HEK293 (cell line): ENCODE data around the gene C2orf72.

Source experiments
- CTCF ChIA-PET: fragments of 350-600 bp; formaldehyde crosslinking; extraction: SDS; loops from one replicate; lab custom pipeline; 2021; ENCODE audit warnings: antibody characterized with exemption; lab: Yijun Ruan, JAX
- POLR2A ChIA-PET: fragments of 300-600 bp; formaldehyde crosslinking; extraction: SDS; loops from one replicate; lab custom pipeline; 2020; ENCODE audit warnings: antibody characterized with exemption, inconsistent platforms; lab: Yijun Ruan, JAX
- H3K27ac ChIP-seq: fragments of 200-500 bp; sonication (Bioruptor generic); 2 replicates; pipeline ENCODE4 v1.5.1; 2014; ENCODE audit warnings: low read depth, low read length, control low read depth, inconsistent platforms; ENCODE audit errors: extremely low read depth
- H3K36me3 ChIP-seq, 2 experiments: fragments of 200-500 bp in 1 of 2; sonication (Bioruptor generic) in 1 of 2; 1 replicate in 1 of 2; 2 replicates in 1 of 2; pipeline ENCODE4 v1.5.1; 2014 to 2017; ENCODE audit warnings: inconsistent platforms in 2 of 2, low read length in 2 of 2; ENCODE audit not compliant: control insufficient read depth in 2 of 2, insufficient read depth in 1 of 2
- H3K4me1 ChIP-seq: fragments of 200-500 bp; sonication (Bioruptor generic); 2 replicates; pipeline ENCODE4 v1.5.1; 2014; ENCODE audit warnings: mild to moderate bottlenecking, low read length, inconsistent platforms; ENCODE audit not compliant: control insufficient read depth, insufficient read depth
- H3K4me3 ChIP-seq: 2 replicates; pipeline ENCODE4 v1.5.1; 2011; ENCODE audit warnings: low read depth, mild to moderate bottlenecking, control low read depth, low read length, moderate library complexity
- H3K9me3 ChIP-seq: fragments of 200-500 bp; sonication (Bioruptor generic); 2 replicates; pipeline ENCODE4 v1.5.1; 2014; ENCODE audit warnings: low read depth, low read length, inconsistent platforms; ENCODE audit not compliant: control insufficient read depth, insufficient read depth
- GLIS1 ChIP-seq: fragments of 450-650 bp; formaldehyde crosslinking; IDR thresholded peaks from 2 replicates; pipeline ENCODE4 v1.5.1; 2016; ENCODE audit warnings: missing biosample characterization, missing genetic modification characterization
- IKZF3 ChIP-seq: fragments of 450-650 bp; IDR thresholded peaks from 2 replicates; pipeline ENCODE4 v1.5.0; 2018; ENCODE audit warnings: missing biosample characterization, mild to moderate bottlenecking, missing genetic modification characterization, moderate library complexity
- KLF17 ChIP-seq: fragments of 450-650 bp; formaldehyde crosslinking; IDR thresholded peaks from 2 replicates; pipeline ENCODE4 v1.5.1; 2016; ENCODE audit warnings: missing biosample characterization, missing genetic modification characterization
- OVOL3 ChIP-seq: fragments of 450-650 bp; formaldehyde crosslinking; IDR thresholded peaks from 2 replicates; pipeline ENCODE4 v1.5.1; 2016; ENCODE audit warnings: missing biosample characterization, missing genetic modification characterization
- PRDM1 ChIP-seq: fragments of 450-650 bp; formaldehyde crosslinking; IDR thresholded peaks from 2 replicates; pipeline ENCODE4; 2016; ENCODE audit warnings: missing biosample characterization, missing genetic modification characterization
- SALL2 ChIP-seq: fragments of 450-650 bp; formaldehyde crosslinking; IDR thresholded peaks from 2 replicates; pipeline ENCODE4 v1.5.0; 2017; ENCODE audit warnings: missing biosample characterization, mild to moderate bottlenecking, missing genetic modification characterization, borderline replicate concordance
- ZBTB48 ChIP-seq: fragments of 450-650 bp; formaldehyde crosslinking; IDR thresholded peaks from 2 replicates; pipeline ENCODE4 v1.5.1; 2016; ENCODE audit warnings: missing biosample characterization, missing genetic modification characterization
- ZBTB49 ChIP-seq: fragments of 450-650 bp; formaldehyde crosslinking; IDR thresholded peaks from 2 replicates; pipeline ENCODE4 v1.5.1; 2016; ENCODE audit warnings: missing biosample characterization, missing genetic modification characterization, low read depth
- ZBTB8A ChIP-seq: fragments of 450-650 bp; formaldehyde crosslinking; IDR thresholded peaks from 2 replicates; pipeline ENCODE4 v1.5.1; 2016; ENCODE audit warnings: missing biosample characterization, missing genetic modification characterization
- ZNF138 ChIP-seq: fragments of 450-650 bp; formaldehyde crosslinking; IDR thresholded peaks from 2 replicates; pipeline ENCODE4 v1.5.1; 2016; ENCODE audit warnings: missing biosample characterization, missing genetic modification characterization, borderline replicate concordance
- ZNF155 ChIP-seq: fragments of 450-650 bp; formaldehyde crosslinking; IDR thresholded peaks from 2 replicates; pipeline ENCODE4 v1.5.1; 2016; ENCODE audit warnings: missing biosample characterization, missing genetic modification characterization
- ZNF175 ChIP-seq: fragments of 450-650 bp; formaldehyde crosslinking; IDR thresholded peaks from 2 replicates; pipeline ENCODE4 v1.5.1; 2016; ENCODE audit warnings: missing biosample characterization, missing genetic modification characterization
- ZNF223 ChIP-seq: fragments of 450-650 bp; formaldehyde crosslinking; IDR thresholded peaks from 2 replicates; pipeline ENCODE4 v1.5.1; 2016; ENCODE audit warnings: missing biosample characterization, missing genetic modification characterization
- ZNF292 ChIP-seq: fragments of 450-650 bp; formaldehyde crosslinking; IDR thresholded peaks from 2 replicates; pipeline ENCODE4 v1.5.1; 2016; ENCODE audit warnings: low read depth, missing biosample characterization, missing genetic modification characterization, borderline replicate concordance
- ZNF398 ChIP-seq: fragments of 450-650 bp; formaldehyde crosslinking; IDR thresholded peaks from 2 replicates; pipeline ENCODE4 v1.5.1; 2017; ENCODE audit warnings: missing biosample characterization, missing genetic modification characterization
- ZNF530 ChIP-seq: fragments of 450-650 bp; formaldehyde crosslinking; IDR thresholded peaks from 2 replicates; pipeline ENCODE4 v1.5.1; 2016; ENCODE audit warnings: low read depth, missing biosample characterization, missing genetic modification characterization
- ZNF548 ChIP-seq: fragments of 450-650 bp; formaldehyde crosslinking; IDR thresholded peaks from 2 replicates; pipeline ENCODE4 v1.5.1; 2016; ENCODE audit warnings: missing biosample characterization, missing genetic modification characterization
- ZNF558 ChIP-seq: fragments of 450-650 bp; formaldehyde crosslinking; IDR thresholded peaks from 2 replicates; pipeline ENCODE4 v1.5.1; 2016; ENCODE audit warnings: missing biosample characterization, missing genetic modification characterization
- ZNF571 ChIP-seq: fragments of 450-650 bp; formaldehyde crosslinking; IDR thresholded peaks from 2 replicates; pipeline ENCODE4 v1.5.0; 2017; ENCODE audit warnings: missing biosample characterization, missing genetic modification characterization
- ZNF585B ChIP-seq: fragments of 450-650 bp; formaldehyde crosslinking; IDR thresholded peaks from 2 replicates; pipeline ENCODE4 v1.5.1; 2016; ENCODE audit warnings: missing biosample characterization, missing genetic modification characterization
- ZNF658 ChIP-seq: fragments of 450-650 bp; formaldehyde crosslinking; IDR thresholded peaks from 2 replicates; pipeline ENCODE4; 2016; ENCODE audit warnings: missing biosample characterization, missing genetic modification characterization
- ZSCAN18 ChIP-seq: fragments of 450-650 bp; formaldehyde crosslinking; IDR thresholded peaks from 2 replicates; pipeline ENCODE4 v1.5.1; 2016; ENCODE audit warnings: missing biosample characterization, missing genetic modification characterization

Gene C2orf72

GRCh38 chr2:231062776-231063175 is 25.5 kb downstream of the C2orf72 start:
- H3K4me3 ChIP-seq, result no peak overlapping the region
- peaks cover 43 to 76% of the 10 kb centered on the region in 2 experiments for H3K36me3 ChIP-seq
- H3K4me1 ChIP-seq, result peaks cover 4% of the 10 kb centered on the region; the same call in 1 of the 2 replicates
- POLR2A ChIA-PET, result no interaction called here
- H3K9me3 ChIP-seq, result no peaks in the 10 kb centered on the region
- H3K27ac ChIP-seq, result no peak overlapping the region
- TF ChIP-seq ZNF585B (tag by site-specific recombination), result no peak
- TF ChIP-seq ZNF223 (tag by site-specific recombination), result no peak
- no peak for TF ChIP-seq SALL2 (tag by site-specific recombination)
- TF ChIP-seq IKZF3 (tag by site-specific recombination), result no peak
- no peak for TF ChIP-seq ZNF155 (tag by site-specific recombination)
- TF ChIP-seq ZBTB8A (tag by site-specific recombination), result no peak
- TF ChIP-seq ZNF530 (tag by site-specific recombination), result no peak
- CTCF ChIA-PET, result interaction anchor here (0.6 to 1.6 kb wide), 2 partner anchors 9 to 1166 kb away, joined by 3 to 5 read pairs; no protein-coding TSS in a partner anchor

- ChIA-PET CTCF (interaction anchor here (0.6 to 1.6 kb wide), 2 partner anchors 10 to 1166 kb away, joined by 3 to 5 read pairs; no protein-coding TSS in a partner anchor), POLR2A (no interaction called here)
- H3K27ac ChIP-seq, result no peak overlapping the region
- H3K36me3 ChIP-seq, result peaks cover 45 to 82% of the 10 kb centered on the region in 2 experiments
- H3K4me3 ChIP-seq, result no peak overlapping the region
- no peaks in the 10 kb centered on the region for H3K4me1 ChIP-seq
- TF ChIP-seq ZNF138 (tag by site-specific recombination), result no peak
- TF ChIP-seq GLIS1 (tag by site-specific recombination), result no peak
- no peak for TF ChIP-seq KLF17 (tag by site-specific recombination)
- TF ChIP-seq ZNF658 (tag by site-specific recombination), result no peak
- TF ChIP-seq ZSCAN18 (tag by site-specific recombination), result no peak
- TF ChIP-seq ZBTB48, result no peak
- TF ChIP-seq ZNF175 (tag by site-specific recombination), result no peak
- no peak for TF ChIP-seq ZNF292
- no peak for TF ChIP-seq PRDM1 (tag by site-specific recombination)
- TF ChIP-seq OVOL3, result no peak
- TF ChIP-seq ZNF558 (tag by site-specific recombination), result no peak
- TF ChIP-seq ZNF548 (tag by site-specific recombination), result no peak
- no peak for TF ChIP-seq ZBTB49 (tag by site-specific recombination)
- no peak for TF ChIP-seq ZNF398 (tag by site-specific recombination)
- TF ChIP-seq ZNF571 (tag by site-specific recombination), result no peak
- H3K9me3 ChIP-seq, result no peaks in the 10 kb centered on the region
Observed at GRCh38 chr2:231063347-231063746, 26.0 kb downstream of the C2orf72 start.
